GM19099 (cell line): ENCODE measurements around the gene GALNT4.

Source experiments
- POLR2A ChIP-seq: IDR thresholded peaks from 3 replicates; pipeline ENCODE4 v1.6.1; 2011; ENCODE audit warnings: low read depth; ENCODE audit not compliant: insufficient read length; ENCODE audit errors: extremely low read depth

Gene GALNT4

GRCh38 chr12:89479982-89480381 lies 44.6 kb downstream of the GALNT4 start:
- no peak for TF ChIP-seq POLR2A

- TF ChIP-seq POLR2A: no peak
Measured at GRCh38 chr12:89477633-89478279, 46.8 kb downstream of the GALNT4 start.

GRCh38 chr12:89476904-89477595 lies 47.5 kb downstream of the GALNT4 start:
- no peak for TF ChIP-seq POLR2A

GRCh38 chr12:89476232-89476631 lies 48.4 kb downstream of the GALNT4 start:
- no peak for TF ChIP-seq POLR2A

GRCh38 chr12:89475203-89475990 lies 49.2 kb downstream of the GALNT4 start:
- TF ChIP-seq POLR2A: no peak

- no peak for TF ChIP-seq POLR2A
Measured at GRCh38 chr12:89474615-89475014, 50.0 kb downstream of the GALNT4 start.
